SH-SY5Y (cell line): Measurements from ENCODE around the gene TESMIN.
A peak's percentile ranks its signal among the peaks of the same experiment; 100 is the strongest.

ENCODE experiments used
- GATA2 ChIP-seq: IDR thresholded peaks from 2 replicates; pipeline ENCODE4 v1.6.1; 2011; ENCODE audit warnings: mild to moderate bottlenecking, low read depth, low read length
- GATA3 ChIP-seq: IDR thresholded peaks from 2 replicates; pipeline ENCODE4 v1.6.1; 2011; ENCODE audit warnings: low read depth, mild to moderate bottlenecking, low read length, moderate library complexity

The TESMIN gene

GRCh38 chr11:68659158-68659921 lies 92.0 kb downstream of the TESMIN start:
- TF ChIP-seq GATA3: no peak
- TF ChIP-seq GATA2: peak; percentile 54

- TF ChIP-seq GATA3 (no peak), GATA2 (no peak)
Observed at GRCh38 chr11:68658661-68659060, 92.7 kb downstream of the TESMIN start.

- TF ChIP-seq GATA2 (no peak), GATA3 (no peak)
Observed at GRCh38 chr11:68658097-68658496, 93.2 kb downstream of the TESMIN start.
